ENCODE data around the gene IFRD2. TPM values are rescaled to one million over a fixed set of nuclear protein-coding genes. Genes with fewer than 3 reads are reported as not detected.

The IFRD2 gene
- total and polyA plus RNA-seq, 2 of the 8 experiments (the other 6 are each of a cell fraction or from before 2014, with no cell fraction given) = 76.7 to 88.8 TPM

- no peak overlapping the region for H3K14ac ChIP-seq (ENCODE audit: insufficient read length)
- DNase-seq (ENCODE audit: low read depth in 1 of 2, low spot score in 2 of 2) (no peak), FAIRE-seq (no peak)
- H3K4me1 ChIP-seq (replicated peaks in 1 of 4; ENCODE audit: control insufficient read depth in 3 of 4, insufficient read depth in 4 of 4, low read length in 3 of 4) = peaks cover 5 to 25% (median 19%) of the 10 kb centered on the region in 4 experiments
- no peak overlapping the region for H3K9ac ChIP-seq (replicated peaks in 1 of 4; ENCODE audit: extremely low read depth in 1 of 4, low read depth in 3 of 4, low read length in 3 of 4)
- no peak overlapping the region for H2BK20ac ChIP-seq (ENCODE audit: low read length)
- H4K91ac ChIP-seq (replicated peaks; ENCODE audit: insufficient read length, low read length) = no peak overlapping the region
- peaks cover 18 to 44% of the 10 kb centered on the region in 2 experiments for H4K20me1 ChIP-seq (replicated peaks in 1 of 2; ENCODE audit: control insufficient read depth in 1 of 2, insufficient read depth in 2 of 2, low read length in 2 of 2)
- no peak overlapping the region for H2BK120ac ChIP-seq (replicated peaks; ENCODE audit: low read depth, low read length)
- H3K18ac ChIP-seq (ENCODE audit: extremely low read depth, low read length) = no peak overlapping the region
- H3K79me2 ChIP-seq (ENCODE audit: control insufficient read depth in 1 of 2, insufficient read depth in 2 of 2, low read length in 2 of 2) = peaks cover 3 to 76% of the 10 kb centered on the region in 2 experiments
- no peaks in the 10 kb centered on the region for H3K23me2 ChIP-seq (ENCODE audit: low read depth, low read length)
- peaks cover 2 to 13% (median 6%) of the 10 kb centered on the region in 4 experiments; a peak in 5 of 8 replicates for H3K36me3 ChIP-seq (ENCODE audit: control insufficient read depth in 2 of 4, insufficient read depth in 4 of 4, low read length in 3 of 4)
- no peak overlapping the region for H3K23ac ChIP-seq (ENCODE audit: insufficient read length)
- ChIA-PET CTCF (ENCODE audit: partially characterized antibody) (interaction anchor here (0.8 to 53.5 kb wide), 10 partner anchors 9 to 126 kb away, joined by 3 to 2149 read pairs (median 11); partner anchors contain the start of genes GNAI2, GNAT1, SEMA3B and SLC38A3), POLR2A (ENCODE audit: partially characterized antibody) (interaction anchor here (0.6 to 3.5 kb wide), 5 partner anchors 11 to 41 kb away, joined by 3 to 17 read pairs (median 8); no protein-coding TSS in a partner anchor)
- no peak overlapping the region for H4K5ac ChIP-seq (ENCODE audit: insufficient read length, low read depth, low read length)
- H2BK15ac ChIP-seq (ENCODE audit: low read length) = no peak overlapping the region
- H3K4me2 ChIP-seq (ENCODE audit: insufficient read depth in 1 of 2, low read depth in 2 of 2, low read length in 2 of 2) = no peak overlapping the region
- H3K27ac ChIP-seq (ENCODE audit: low read depth, low read length) = no peak overlapping the region
- no peak overlapping the region for H4K8ac ChIP-seq (ENCODE audit: extremely low read depth, insufficient read depth, low read length)
- H3K4me3 ChIP-seq (ENCODE audit: extremely low read depth in 1 of 4, insufficient read depth in 2 of 4, low read depth in 3 of 4, low read length in 4 of 4) = no peak overlapping the region
- H3K9me3 ChIP-seq (ENCODE audit: insufficient read depth in 2 of 2, low read depth in 1 of 2, low read length in 1 of 2) = no peaks in the 10 kb centered on the region
- H2AK5ac ChIP-seq (ENCODE audit: low read depth, low read length) = no peak overlapping the region
- H2BK12ac ChIP-seq (ENCODE audit: low read depth, low read length) = no peak overlapping the region
- no peak overlapping the region for H3K4ac ChIP-seq (replicated peaks; ENCODE audit: insufficient read length, low read depth, low read length)
- no peak overlapping the region for H3K56ac ChIP-seq (replicated peaks; ENCODE audit: insufficient read length, low read depth, low read length)
- 82% methylated on average over 3 of the region's 3 CpGs; no CpG with 5 or more reads in 1 of the 2 experiments for WGBS, 2 experiments (ENCODE audit: extremely low coverage in 1 of 2, insufficient coverage in 1 of 2, insufficient read length in 1 of 2, insufficient replicate concordance in 2 of 2, low coverage in 1 of 2, low lambda C conversion rate in 2 of 2, missing lambda C conversion rate in 1 of 2)
- H2BK5ac ChIP-seq (ENCODE audit: low read depth, low read length) = no peak overlapping the region; the same call in 1 of the 2 replicates
- H2AFZ ChIP-seq (ENCODE audit: low read length) = no peak overlapping the region
- H3K79me1 ChIP-seq (ENCODE audit: low read depth, low read length) = peaks cover 34% of the 10 kb centered on the region
- no peaks in the 10 kb centered on the region for H3K27me3 ChIP-seq (replicated peaks in 1 of 4; ENCODE audit: control insufficient read depth in 3 of 4, extremely low read depth in 1 of 4, insufficient read depth in 3 of 4, low read length in 3 of 4)
- TF ChIP-seq NANOG (IDR thresholded peaks at IDR 0.05; ENCODE audit: insufficient read depth, low read depth, low read length, poor library complexity, severe bottlenecking) (no peak), RFX5 (IDR thresholded peaks at IDR 0.05; ENCODE audit: borderline replicate concordance, low read depth, low read length) (no peak), SUZ12 (IDR thresholded peaks at IDR 0.05; ENCODE audit: low read length) (no peak), E2F6 (IDR thresholded peaks at IDR 0.05) (no peak), GABPA (IDR thresholded peaks at IDR 0.05; ENCODE audit: borderline replicate concordance, insufficient read depth, low read length) (no peak), RAD21 (IDR thresholded peaks at IDR 0.05 in 1 of 2, conservative IDR thresholded peaks at IDR 0.05 in 1 of 2; ENCODE audit: low read depth in 2 of 2, low read length in 2 of 2) (no peak), ASH2L (IDR thresholded peaks at IDR 0.05; ENCODE audit: low read length) (no peak), RBBP5 (IDR thresholded peaks at IDR 0.05; ENCODE audit: borderline replicate concordance, low read depth, low read length) (no peak), SP2 (IDR thresholded peaks at IDR 0.05; ENCODE audit: low read length) (no peak), YY1 (IDR thresholded peaks at IDR 0.05; ENCODE audit: low read depth, low read length) (no peak)
- TF ChIP-seq, protein P1, sequence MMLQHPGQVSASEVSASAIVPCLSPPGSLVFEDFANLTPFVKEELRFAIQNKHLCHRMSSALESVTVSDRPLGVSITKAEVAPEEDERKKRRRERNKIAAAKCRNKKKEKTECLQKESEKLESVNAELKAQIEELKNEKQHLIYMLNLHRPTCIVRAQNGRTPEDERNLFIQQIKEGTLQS (IDR thresholded peaks at IDR 0.05; ENCODE audit: insufficient read depth, low read depth, low read length) = no peak
Measured at GRCh38 chr3:50248387-50248786, 43.8 kb downstream of the IFRD2 start.

Data from H1 (cell line).